GM18517 (cell line): ENCODE results near the gene NHLRC2.
"Not testable (repeated sequence)": the region's sequence is repeated elsewhere in the genome, so short reads cannot be mapped to it uniquely, and the experiment has no call there.

Experiments used
- ATAC-seq: cut with Tn5 transposase; IDR thresholded peaks from one replicate; pipeline ENCODE4 v1.9.1; 2021; ENCODE audit warnings: mild to moderate bottlenecking, moderate library complexity; ENCODE audit not compliant: unreplicated experiment

NHLRC2 gene

DNA sequence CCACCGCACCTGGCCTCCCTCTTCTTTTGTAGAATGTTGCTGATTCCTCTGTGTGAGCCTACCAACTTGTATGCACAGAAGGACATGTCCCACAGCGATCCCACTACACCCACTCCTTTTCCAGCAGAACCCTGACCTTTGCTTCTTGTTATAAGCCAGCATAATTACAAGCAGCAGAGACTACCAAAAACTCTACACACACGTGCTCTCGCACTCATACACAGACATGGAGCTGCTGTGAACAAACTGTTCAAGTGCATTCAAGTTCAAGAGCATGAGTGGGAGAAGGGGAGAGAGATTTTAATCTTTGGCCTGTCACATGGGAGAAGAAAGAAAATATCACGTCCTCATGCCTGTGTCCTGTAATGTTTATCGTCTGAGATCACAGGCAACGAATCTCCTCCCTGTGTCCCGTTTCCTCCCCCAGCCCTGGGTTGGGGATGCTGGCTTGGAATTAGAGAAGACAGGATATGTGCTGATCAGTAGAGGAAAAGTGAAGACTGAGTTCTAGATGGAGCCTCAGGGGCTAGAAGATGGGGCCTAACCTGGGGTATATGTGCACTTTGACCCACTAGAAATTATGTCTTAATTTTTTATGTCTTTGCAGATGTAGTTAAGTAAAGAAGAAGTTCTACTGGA lies 79.6 kb downstream of the NHLRC2 start:
- ATAC-seq = no peak

- ATAC-seq = no peak
Measured at GRCh38 chr10:113937258-113937657, 82.8 kb downstream of the NHLRC2 start.

- ATAC-seq = no peak
Measured at GRCh38 chr10:113937756-113938155, 83.3 kb downstream of the NHLRC2 start.

- no peak for ATAC-seq
Measured at GRCh38 chr10:113939212-113939860, 84.9 kb downstream of the NHLRC2 start.

DNA sequence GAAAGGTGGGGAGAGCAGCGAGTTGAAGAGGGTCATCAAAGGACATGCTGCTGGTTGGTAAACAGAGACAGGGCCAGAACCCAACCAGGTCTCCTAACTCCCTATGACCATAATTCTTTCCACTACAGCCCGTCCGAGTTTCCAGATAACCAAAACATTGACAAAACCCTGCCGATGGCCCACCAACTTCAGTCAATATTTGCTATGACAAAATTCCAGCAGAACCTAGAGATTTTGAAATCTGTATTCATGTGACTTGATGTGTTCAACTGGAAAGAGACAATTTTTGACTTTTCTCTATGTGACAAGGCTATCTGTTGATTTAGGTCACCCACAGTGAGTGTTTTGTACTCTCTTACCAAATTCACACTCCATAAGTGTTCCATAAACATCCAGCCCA lies 86.7 kb downstream of the NHLRC2 start:
- ATAC-seq = no peak

- ATAC-seq = not testable (repeated sequence)
Measured at GRCh38 chr10:113943196-113943595, 88.7 kb downstream of the NHLRC2 start.

GRCh38 chr10:113945075-113945686 lies 90.7 kb downstream of the NHLRC2 start:
- ATAC-seq = no peak

- no peak for ATAC-seq
Measured at GRCh38 chr10:113945687-113946085, 91.2 kb downstream of the NHLRC2 start.

GRCh38 chr10:113947184-113948041 lies 93.0 kb downstream of the NHLRC2 start:
- no peak for ATAC-seq

- no peak for ATAC-seq
Measured at GRCh38 chr10:113948048-113948447, 93.6 kb downstream of the NHLRC2 start.

- ATAC-seq = no peak
Measured at GRCh38 chr10:113950268-113950667, 95.8 kb downstream of the NHLRC2 start.

DNA sequence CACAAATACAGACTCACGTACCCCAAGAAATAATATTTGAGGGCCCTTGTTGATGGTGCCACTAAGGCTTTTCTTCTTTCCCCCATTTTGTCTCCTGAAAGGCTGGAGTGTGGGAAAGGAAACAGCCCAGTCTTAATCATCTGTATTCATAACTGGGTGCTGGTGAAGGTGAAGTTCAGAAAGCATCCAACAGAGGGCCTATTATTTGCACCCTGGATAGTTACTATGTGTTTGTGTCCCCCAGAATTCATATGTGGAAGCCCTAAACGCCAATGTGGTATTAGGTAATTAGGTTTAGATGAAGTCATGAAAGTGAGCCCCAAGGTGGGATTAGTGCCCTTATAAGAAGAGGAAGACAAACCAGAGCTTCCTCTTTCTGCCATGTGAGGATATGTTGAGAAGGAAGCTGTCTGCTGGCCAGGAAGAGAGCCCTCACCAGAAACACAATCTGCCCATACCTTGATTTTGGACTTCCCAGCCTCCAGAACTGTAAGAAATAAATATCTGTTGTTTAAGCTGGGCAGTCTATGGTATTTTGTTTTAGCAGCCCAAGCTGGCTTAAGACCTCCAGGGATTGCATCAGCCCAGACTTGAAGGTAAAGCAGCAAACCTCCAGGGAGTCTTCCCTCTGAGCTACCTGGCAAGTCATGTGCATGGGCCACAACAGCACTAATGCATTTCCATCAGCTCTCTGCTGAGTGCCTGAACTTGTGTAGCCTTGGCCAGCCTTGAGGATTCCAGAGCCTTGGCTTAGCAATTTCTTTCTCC lies 99.2 kb downstream of the NHLRC2 start:
- ATAC-seq = no peak

- ATAC-seq = no peak
Measured at GRCh38 chr10:113954409-113954808, 99.9 kb downstream of the NHLRC2 start.

DNA sequence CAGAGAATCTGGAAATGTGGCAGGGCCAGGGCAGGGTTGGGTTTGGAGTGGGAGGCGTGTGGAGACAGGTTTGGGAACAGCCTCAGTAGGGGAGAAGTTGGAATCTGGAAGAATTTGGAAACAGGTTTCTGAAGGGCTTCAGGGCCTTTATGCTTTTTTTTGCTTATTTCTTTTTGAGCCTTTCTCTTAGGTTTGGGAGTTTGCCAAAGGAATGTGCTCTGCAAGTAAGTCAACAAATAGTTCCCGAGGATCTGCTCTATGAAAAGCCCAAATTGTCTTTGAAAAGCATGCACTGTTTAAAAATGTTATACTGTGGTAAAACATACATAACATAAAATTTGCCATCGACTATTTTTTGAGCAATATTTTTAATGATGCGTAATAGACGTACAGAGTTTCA lies 102.6 kb downstream of the NHLRC2 start:
- ATAC-seq = no peak

- no peak for ATAC-seq
Measured at GRCh38 chr10:113958631-113959382, 104.3 kb downstream of the NHLRC2 start.

- ATAC-seq = peak; percentile 51
Measured at GRCh38 chr10:113959383-113959760, 104.9 kb downstream of the NHLRC2 start.

DNA sequence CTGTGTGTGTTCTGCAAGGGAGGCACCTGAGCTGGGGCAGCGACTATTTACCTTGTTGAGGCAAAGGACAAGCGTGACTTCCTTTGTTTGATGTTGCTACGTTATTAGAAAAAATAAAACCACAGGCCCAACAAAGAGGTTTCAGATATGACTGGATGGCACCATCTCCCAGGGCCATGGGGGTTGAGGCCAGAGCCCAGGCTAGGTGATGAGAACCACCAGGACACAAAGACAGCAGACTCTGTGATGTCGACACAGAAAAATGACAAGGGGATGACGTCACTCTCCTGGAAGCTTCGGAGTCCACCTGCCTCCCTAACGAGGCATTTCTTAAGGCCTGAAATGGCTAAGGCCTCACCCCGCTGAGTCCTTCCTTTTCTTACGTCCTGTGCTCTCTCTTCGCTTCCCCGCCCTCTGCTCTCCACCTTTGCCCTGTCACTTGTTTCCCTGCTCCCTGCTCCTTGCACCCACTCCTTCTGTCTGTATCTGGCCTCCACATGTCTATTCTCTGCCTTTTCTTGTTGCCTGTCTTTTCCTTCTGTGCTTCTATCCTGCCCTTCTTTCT lies 106.2 kb downstream of the NHLRC2 start:
- peak; percentile 55 for ATAC-seq

DNA sequence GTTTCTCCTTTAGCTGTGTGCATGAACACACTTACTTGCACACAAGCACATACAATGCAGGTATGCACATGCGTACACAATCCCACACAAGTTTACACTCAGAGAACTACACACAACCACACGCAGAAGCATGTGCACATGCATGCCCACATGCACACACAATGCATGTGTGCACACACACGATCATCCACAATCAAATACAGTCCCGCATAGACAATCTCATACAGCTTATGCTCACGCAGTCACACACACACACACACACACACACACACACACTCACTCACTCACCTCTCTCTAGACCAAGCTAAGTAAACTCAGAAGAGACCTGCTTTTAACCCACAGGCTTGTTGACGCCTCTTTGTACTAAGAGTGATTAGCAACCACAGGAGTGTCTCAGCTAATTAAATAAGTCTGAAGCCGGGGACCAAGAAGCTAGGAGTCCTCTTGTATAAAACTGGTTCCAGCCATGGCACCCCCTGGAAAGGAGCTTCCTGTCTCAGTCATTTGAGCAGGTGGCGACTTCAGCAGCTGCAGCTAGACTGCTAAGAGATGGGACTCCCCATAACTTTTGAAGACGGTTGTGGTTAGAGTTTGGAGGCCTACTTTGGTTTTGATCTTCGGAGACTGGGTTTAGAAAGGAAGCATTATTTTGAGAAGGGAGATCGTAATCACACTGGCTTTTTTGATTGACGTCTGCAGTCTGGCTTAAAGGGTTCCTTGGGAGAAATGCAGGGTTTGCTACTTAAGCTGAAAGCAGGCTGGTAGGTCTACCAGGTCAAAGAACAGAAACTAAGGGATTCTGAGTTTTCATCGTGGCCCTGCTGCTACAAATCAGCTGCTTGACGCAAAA lies 106.9 kb downstream of the NHLRC2 start:
- ATAC-seq = peak; percentile 56

DNA sequence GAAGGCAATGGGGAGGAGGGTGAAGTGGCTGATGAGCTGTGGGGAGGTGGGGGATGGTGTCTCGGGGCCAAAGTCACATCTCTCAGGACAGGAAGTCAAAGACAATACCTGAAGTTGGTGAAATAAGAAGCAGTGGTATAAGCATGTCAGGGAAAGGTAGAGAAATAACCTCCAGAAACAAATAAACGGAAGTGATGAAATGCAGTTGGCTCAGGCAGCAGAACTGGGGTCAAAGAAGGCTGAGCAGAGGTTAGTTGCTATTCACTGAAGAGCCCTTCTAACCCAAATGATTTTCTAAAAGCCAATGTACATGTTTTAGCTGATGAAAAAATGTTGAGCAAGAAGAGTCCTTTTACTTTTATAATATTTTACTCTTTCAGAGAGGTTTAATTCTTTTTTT lies 110.6 kb downstream of the NHLRC2 start:
- ATAC-seq = no peak
